Breast epithelium (tissue), 4 donors: ENCODE results near the gene ETFA. TPM values are rescaled to one million over a fixed set of nuclear protein-coding genes. Genes with fewer than 3 reads are reported as not detected.
"Not testable (repeated sequence)": the region's sequence is repeated elsewhere in the genome, so short reads cannot be mapped to it uniquely, and the experiment has no call there.

Experiments
- DNase-seq, 2 donors: peaks; one replicate each; pipeline ENCODE4 v3.0.0-alpha.2; 2019; ENCODE audit warnings: low spot score in 2 of 2
- H3K27ac ChIP-seq, 2 donors: fragments of 200-600 bp; sonication (generic) in 1 of 2; one replicate each; pipeline ENCODE4 v1.5.1; 2016 to 2019; ENCODE audit warnings: mild to moderate bottlenecking in 1 of 2
- H3K27me3 ChIP-seq, 2 donors: fragments of 200-600 bp; sonication (generic) in 1 of 2; one replicate each; pipeline versions ENCODE4 v1.5.1 to v1.6.0; 2017 to 2019; ENCODE audit warnings: control low read depth in 1 of 2, mild to moderate bottlenecking in 1 of 2
- H3K36me3 ChIP-seq: fragments of 200-600 bp; one replicate; pipeline ENCODE4 v1.5.1; 2019
- H3K4me1 ChIP-seq, 2 donors: fragments of 200-600 bp; sonication (generic); one replicate each; pipeline ENCODE4 v1.5.1; 2016 to 2019; ENCODE audit warnings: control low read depth in 1 of 2
- H3K4me3 ChIP-seq, 3 donors: fragments of 200-600 bp; sonication (generic); 1 replicate in 2 of 3; 2 replicates in 1 of 3; pipeline ENCODE4 v1.5.1; 2016 to 2019; ENCODE audit warnings: mild to moderate bottlenecking in 3 of 3, moderate library complexity in 2 of 3
- H3K9me3 ChIP-seq, 2 donors: fragments of 200-600 bp; sonication (generic) in 1 of 2; one replicate each; pipeline ENCODE4 v1.5.1; 2016 to 2019; ENCODE audit warnings: control low read depth in 1 of 2
- POLR2A ChIP-seq: fragments of 450-650 bp; IDR thresholded peaks from one replicate; pipeline ENCODE4 v1.6.1; 2016; ENCODE audit warnings: antibody characterized with exemption, mild to moderate bottlenecking, moderate library complexity
- POLR2AphosphoS5 ChIP-seq, 3 donors: sonication (generic); formaldehyde crosslinking; IDR thresholded peaks; one replicate each; pipeline ENCODE4 v1.6.1; 2017; ENCODE audit warnings: antibody characterized with exemption in 3 of 3
- intact Hi-C: fragments of 100-400 bp; cut with DNase I; formaldehyde crosslinking; loops from one replicate; pipeline ENCODE4 v1.15.1; 2023; ENCODE audit warnings: low total_unique reads
- total RNA-seq, 3 donors: library from RNA; depleted of rRNA; stranded (reverse); fragments of >200 nt; gene quantifications; one replicate each; pipeline ENCODE4 v1.1.0, GENCODE V29; 2016
- TF ChIP-seq, protein P1 (sequence below), 3 donors: fragments of 450-650 bp; IDR thresholded peaks; one replicate each; pipeline ENCODE4 v1.5.1; 2016 to 2017; ENCODE audit warnings: antibody characterized with exemption in 3 of 3, mild to moderate bottlenecking in 3 of 3, moderate library complexity in 3 of 3

Gene ETFA
- total RNA-seq, 3 donors from 2014 or later: 96.0 to 108 (median 108) TPM

DNA sequence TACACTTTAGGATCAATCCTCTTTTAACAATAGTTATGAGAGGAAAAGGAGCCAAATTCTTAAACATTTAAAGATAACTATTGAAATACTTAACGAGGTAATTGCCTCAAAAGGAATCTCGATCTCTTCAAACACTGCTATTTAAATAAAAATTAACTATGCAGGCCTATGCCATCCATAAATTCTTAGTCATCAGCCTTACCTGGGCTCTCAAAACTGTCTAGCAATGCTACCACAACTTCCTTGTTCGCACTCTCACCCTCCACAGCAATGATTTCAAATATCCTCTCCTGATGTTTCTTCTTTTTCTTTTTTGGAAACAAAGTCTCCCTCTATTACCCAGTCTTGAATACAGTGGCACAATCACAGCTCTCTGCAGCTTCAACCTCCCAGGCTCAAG, 12.3 kb downstream of the ETFA start:
- Histone ChIP-seq H3K27me3 (no peaks in the 10 kb centered on the region), H3K36me3 (no peaks in the 10 kb centered on the region), H3K4me3 (no peak overlapping the region), H3K4me1 (no peaks in the 10 kb centered on the region), H3K9me3 (no peaks in the 10 kb centered on the region), H3K27ac (no peak overlapping the region)
- DNase-seq: no peak
- intact Hi-C loops: no loop called here
- TF ChIP-seq, protein P1, sequence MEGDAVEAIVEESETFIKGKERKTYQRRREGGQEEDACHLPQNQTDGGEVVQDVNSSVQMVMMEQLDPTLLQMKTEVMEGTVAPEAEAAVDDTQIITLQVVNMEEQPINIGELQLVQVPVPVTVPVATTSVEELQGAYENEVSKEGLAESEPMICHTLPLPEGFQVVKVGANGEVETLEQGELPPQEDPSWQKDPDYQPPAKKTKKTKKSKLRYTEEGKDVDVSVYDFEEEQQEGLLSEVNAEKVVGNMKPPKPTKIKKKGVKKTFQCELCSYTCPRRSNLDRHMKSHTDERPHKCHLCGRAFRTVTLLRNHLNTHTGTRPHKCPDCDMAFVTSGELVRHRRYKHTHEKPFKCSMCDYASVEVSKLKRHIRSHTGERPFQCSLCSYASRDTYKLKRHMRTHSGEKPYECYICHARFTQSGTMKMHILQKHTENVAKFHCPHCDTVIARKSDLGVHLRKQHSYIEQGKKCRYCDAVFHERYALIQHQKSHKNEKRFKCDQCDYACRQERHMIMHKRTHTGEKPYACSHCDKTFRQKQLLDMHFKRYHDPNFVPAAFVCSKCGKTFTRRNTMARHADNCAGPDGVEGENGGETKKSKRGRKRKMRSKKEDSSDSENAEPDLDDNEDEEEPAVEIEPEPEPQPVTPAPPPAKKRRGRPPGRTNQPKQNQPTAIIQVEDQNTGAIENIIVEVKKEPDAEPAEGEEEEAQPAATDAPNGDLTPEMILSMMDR (IDR thresholded peaks at IDR 0.05): no peak
- TF ChIP-seq POLR2AphosphoS5 (IDR thresholded peaks at IDR 0.05) (no peak), POLR2A (no peak)

DNA sequence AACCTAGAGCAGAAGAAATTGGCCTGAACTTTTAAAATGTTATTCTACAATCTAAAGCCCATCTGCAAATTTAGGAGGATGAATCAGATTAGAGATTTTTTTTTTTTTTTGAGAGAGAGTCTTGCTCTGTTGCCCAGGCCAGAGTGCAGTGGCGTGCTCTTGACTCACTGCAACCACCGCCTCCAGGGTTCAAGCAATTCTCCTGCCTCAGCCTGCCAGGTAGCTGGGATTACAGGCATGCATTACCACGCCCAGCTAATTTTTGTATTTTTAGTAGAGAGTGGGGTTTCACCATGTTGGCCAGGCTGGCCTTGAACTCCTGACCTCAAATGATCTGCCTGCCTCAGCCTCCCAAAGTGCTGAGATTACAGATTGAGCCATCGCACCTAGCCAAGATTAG, 13.3 kb downstream of the ETFA start:
- H3K4me1 ChIP-seq, intact Hi-C loops, H3K36me3 ChIP-seq, H3K9me3 ChIP-seq, H3K27me3 ChIP-seq, H3K27ac ChIP-seq, H3K4me3 ChIP-seq, DNase-seq: not testable (repeated sequence)

DNA sequence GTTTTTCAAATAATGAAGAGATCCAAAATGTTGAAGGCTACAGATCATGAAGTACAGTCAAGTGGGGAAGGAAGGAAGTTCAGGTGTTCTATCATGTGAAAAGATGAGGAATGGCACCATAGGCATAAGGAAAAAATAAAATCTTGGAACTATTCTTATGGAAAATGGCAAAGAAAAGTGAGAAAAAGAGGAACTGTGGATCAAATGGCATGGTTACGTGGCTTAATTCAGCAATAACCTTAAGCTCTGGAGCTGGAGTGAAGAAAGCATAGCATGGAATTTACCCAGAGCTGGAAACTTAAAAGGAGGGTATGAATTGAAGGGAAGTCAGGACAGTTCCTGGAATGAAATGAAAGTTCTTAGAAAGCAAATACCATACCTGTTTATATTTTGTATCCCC, 14.4 kb downstream of the ETFA start:
- intact Hi-C loops: no loop called here
- no peak overlapping the region for H3K27ac ChIP-seq

DNA sequence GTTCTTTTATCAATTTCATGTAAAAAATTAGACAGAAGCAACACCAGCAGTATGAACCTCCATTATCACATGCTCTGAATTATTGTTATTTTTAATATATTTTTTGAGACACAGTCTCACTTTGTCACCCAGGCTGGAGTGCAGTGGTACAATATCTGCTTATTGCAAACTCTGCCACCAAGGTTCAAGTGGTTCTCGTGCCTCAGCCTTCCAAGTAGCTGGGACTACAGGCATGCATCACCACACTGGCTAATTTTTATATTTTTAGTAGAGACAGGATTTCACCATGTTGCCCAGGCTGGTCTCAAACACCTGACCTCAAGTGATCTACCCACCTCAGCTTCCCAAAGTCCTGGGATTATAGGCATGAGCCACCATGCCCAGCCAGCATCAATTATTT, 16.8 kb downstream of the ETFA start:
- H3K27ac ChIP-seq, H3K4me1 ChIP-seq, intact Hi-C loops, H3K4me3 ChIP-seq, H3K36me3 ChIP-seq, H3K27me3 ChIP-seq, DNase-seq, H3K9me3 ChIP-seq: not testable (repeated sequence)

More for the DNA sequence above, 14.4 kb downstream of the ETFA start:
- Histone ChIP-seq H3K27me3 (no peaks in the 10 kb centered on the region), H3K4me3 (no peak overlapping the region), H3K9me3 (no peaks in the 10 kb centered on the region), H3K36me3 (no peaks in the 10 kb centered on the region), H3K4me1 (no peaks in the 10 kb centered on the region)
- TF ChIP-seq POLR2A: no peak
- TF ChIP-seq, protein P1 (IDR thresholded peaks at IDR 0.05): no peak
- TF ChIP-seq POLR2AphosphoS5 (IDR thresholded peaks at IDR 0.05): no peak
- no peak for DNase-seq

DNA sequence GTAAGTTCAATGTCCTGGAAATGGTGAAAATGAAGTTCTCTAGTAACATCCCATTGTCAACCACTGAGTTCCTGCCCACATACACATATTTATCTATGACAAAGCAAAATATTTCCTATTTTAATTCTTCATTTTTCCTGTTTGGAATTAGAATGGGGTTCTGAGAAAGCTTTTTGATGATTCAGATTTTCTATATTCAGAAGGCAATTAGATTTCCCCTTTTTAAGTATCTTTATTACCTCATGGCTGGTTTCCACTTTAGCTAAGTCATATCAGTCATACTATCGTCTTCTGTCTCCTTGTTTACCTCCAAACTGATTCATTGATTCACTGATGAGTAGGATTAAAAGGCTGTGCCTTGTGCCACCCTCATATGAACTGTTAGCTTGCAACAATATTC, 17.9 kb downstream of the ETFA start:
- no peaks in the 10 kb centered on the region for H3K9me3 ChIP-seq
- no peaks in the 10 kb centered on the region for H3K36me3 ChIP-seq
- no peak overlapping the region for H3K4me3 ChIP-seq
- intact Hi-C loops: no loop called here
- no peaks in the 10 kb centered on the region for H3K27me3 ChIP-seq
- no peak overlapping the region for H3K27ac ChIP-seq
- no peaks in the 10 kb centered on the region for H3K4me1 ChIP-seq
- DNase-seq: no peak
- TF ChIP-seq, protein P1 (IDR thresholded peaks at IDR 0.05): no peak
- no peak for TF ChIP-seq POLR2AphosphoS5 (IDR thresholded peaks at IDR 0.05)
- no peak for TF ChIP-seq POLR2A

DNA sequence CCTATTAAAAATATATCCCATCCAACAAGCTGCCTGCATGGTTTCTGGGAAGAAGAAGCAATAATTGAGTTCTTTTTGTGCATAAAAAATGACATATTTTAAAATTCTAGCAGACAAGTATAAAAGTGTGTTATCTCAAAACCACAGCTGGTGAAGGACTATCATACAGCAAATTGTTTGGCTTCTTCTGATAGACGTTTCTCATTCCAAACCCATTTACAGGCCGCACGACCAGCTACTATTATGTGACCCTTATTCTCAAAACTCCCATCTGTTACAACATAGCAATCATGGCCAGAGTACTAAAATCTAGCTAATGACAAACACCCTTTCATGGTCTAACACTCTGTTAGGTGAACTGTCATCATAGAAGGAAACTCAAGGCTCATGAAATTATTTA, 21.7 kb downstream of the ETFA start:
- intact Hi-C loops: no loop called here
- Histone ChIP-seq H3K9me3 (no peaks in the 10 kb centered on the region), H3K27ac (no peak overlapping the region), H3K36me3 (no peaks in the 10 kb centered on the region), H3K4me3 (no peak overlapping the region), H3K4me1 (no peaks in the 10 kb centered on the region), H3K27me3 (no peaks in the 10 kb centered on the region)
- DNase-seq: no peak
- TF ChIP-seq POLR2AphosphoS5 (IDR thresholded peaks at IDR 0.05) (no peak), POLR2A (no peak)
- TF ChIP-seq, protein P1 (IDR thresholded peaks at IDR 0.05): no peak
